GM19324 (cell line): ENCODE measurements around the gene C20orf144.

Experiments
- ATAC-seq: cut with Tn5 transposase; IDR thresholded peaks from one replicate; pipeline ENCODE4 v1.9.1; 2021; ENCODE audit warnings: mild to moderate bottlenecking, moderate library complexity; ENCODE audit not compliant: unreplicated experiment, low FRiP score

The C20orf144 gene

GRCh38 chr20:33648396-33649004 is 13.6 kb upstream of the C20orf144 start:
- no peak for ATAC-seq

- no peak for ATAC-seq
These were observed 12.9 kb upstream of the C20orf144 start for GRCh38 chr20:33649201-33649681.

GRCh38 chr20:33650111-33650752 is 11.9 kb upstream of the C20orf144 start:
- no peak for ATAC-seq

GRCh38 chr20:33650753-33651561 is 11.2 kb upstream of the C20orf144 start:
- ATAC-seq, result no peak

GRCh38 chr20:33651562-33652048 is 10.5 kb upstream of the C20orf144 start:
- no peak for ATAC-seq

- ATAC-seq, result no peak
These were observed 8.8 kb upstream of the C20orf144 start for GRCh38 chr20:33653218-33653899.

- ATAC-seq, result no peak
These were observed 8.1 kb upstream of the C20orf144 start for GRCh38 chr20:33653900-33654596.

GRCh38 chr20:33654680-33655161 is 7.4 kb upstream of the C20orf144 start:
- ATAC-seq, result no peak

- no peak for ATAC-seq
These were observed 7.0 kb upstream of the C20orf144 start for GRCh38 chr20:33655164-33655563.

GRCh38 chr20:33656010-33656782 is 5.9 kb upstream of the C20orf144 start:
- ATAC-seq, result no peak

GRCh38 chr20:33656783-33657703 is 5.1 kb upstream of the C20orf144 start:
- no peak for ATAC-seq

- ATAC-seq, result no peak
These were observed 4.4 kb upstream of the C20orf144 start for GRCh38 chr20:33657704-33658095.

- no peak for ATAC-seq
These were observed 3.6 kb upstream of the C20orf144 start for GRCh38 chr20:33658510-33658909.

GRCh38 chr20:33658929-33659328 is 3.2 kb upstream of the C20orf144 start:
- no peak for ATAC-seq

GRCh38 chr20:33659341-33660034 is 2.6 kb upstream of the C20orf144 start:
- no peak for ATAC-seq

- ATAC-seq, result no peak
These were observed 2.0 kb upstream of the C20orf144 start for GRCh38 chr20:33660035-33660684.

GRCh38 chr20:33660685-33661058 is 1.5 kb upstream of the C20orf144 start:
- ATAC-seq, result no peak
